Inflammatory macrophage treated with lipopolysaccharide for 4 hours (primary cell): ENCODE data around the gene KLK11.

ENCODE experiments used
- DNase-seq: peaks from one replicate; pipeline ENCODE4 v3.0.0-alpha.2; 2020

The KLK11 gene

GRCh38 chr19:51026554-51026831 lies at the start of gene KLK11:
TSS of gene KLK11 (minus strand) at chr19:51026616. CDS start at chr19:51025631, 985 bp downstream.
- no peak for DNase-seq

- no peak for DNase-seq
Observed at GRCh38 chr19:51075998-51076397, 49.6 kb upstream of the KLK11 start.

- DNase-seq: no peak
Observed at GRCh38 chr19:51071095-51071405, 44.6 kb upstream of the KLK11 start.

GRCh38 chr19:51070334-51071094 lies 44.1 kb upstream of the KLK11 start:
- no peak for DNase-seq

GRCh38 chr19:51066393-51067186 lies 40.2 kb upstream of the KLK11 start:
- no peak for DNase-seq

- no peak for DNase-seq
Observed at GRCh38 chr19:51065221-51065960, 39.0 kb upstream of the KLK11 start.

- no peak for DNase-seq
Observed at GRCh38 chr19:51064534-51065220, 38.3 kb upstream of the KLK11 start, which contains the start of gene KLK13. TSS of gene KLK13 (minus strand) at chr19:51065092. CDS start at chr19:51065067, 25 bp downstream.

GRCh38 chr19:51063664-51064063 lies 37.2 kb upstream of the KLK11 start:
- DNase-seq: no peak

GRCh38 chr19:51060973-51061372 lies 34.6 kb upstream of the KLK11 start:
- DNase-seq: no peak

- no peak for DNase-seq
Observed at GRCh38 chr19:51060336-51060735, 33.9 kb upstream of the KLK11 start.

GRCh38 chr19:51059715-51060114 lies 33.3 kb upstream of the KLK11 start:
- no peak for DNase-seq

GRCh38 chr19:51055866-51056265 lies 29.4 kb upstream of the KLK11 start:
- no peak for DNase-seq

GRCh38 chr19:51047031-51047335 lies 20.6 kb upstream of the KLK11 start:
- DNase-seq: no peak

- DNase-seq: no peak
Observed at GRCh38 chr19:51044327-51044726, 17.9 kb upstream of the KLK11 start.

GRCh38 chr19:51043497-51043896 lies 17.1 kb upstream of the KLK11 start:
- DNase-seq: no peak

GRCh38 chr19:51040151-51040550 lies 13.7 kb upstream of the KLK11 start:
- DNase-seq: no peak

GRCh38 chr19:51036519-51036918 lies 10.1 kb upstream of the KLK11 start:
- DNase-seq: no peak

- no peak for DNase-seq
Observed at GRCh38 chr19:51034704-51035103, 8.3 kb upstream of the KLK11 start, which contains the start of gene KLK12. TSS of gene KLK12 (minus strand) at chr19:51035002. CDS start at chr19:51034621, 381 bp downstream.

- DNase-seq: no peak
Observed at GRCh38 chr19:51031880-51032225, 5.4 kb upstream of the KLK11 start.

GRCh38 chr19:51031220-51031879 lies 4.9 kb upstream of the KLK11 start:
- no peak for DNase-seq

- DNase-seq: no peak
Observed at GRCh38 chr19:51030631-51031030, 4.2 kb upstream of the KLK11 start.

GRCh38 chr19:51029718-51030117 lies 3.3 kb upstream of the KLK11 start:
- DNase-seq: no peak

GRCh38 chr19:51027873-51028272 lies 1.5 kb upstream of the KLK11 start:
- no peak for DNase-seq
